SW480 (cell line): Measurements from ENCODE around the gene ACTN1.
A peak's percentile ranks its signal among the peaks of the same experiment; 100 is the strongest.
"Not testable (repeated sequence)": the region's sequence is repeated elsewhere in the genome, so short reads cannot be mapped to it uniquely, and the experiment has no call there.

Source experiments
- DNase-seq: peaks from one replicate; pipeline ENCODE4 v3.0.0-alpha.2; 2016; ENCODE audit warnings: low spot score

ACTN1 gene

GRCh38 chr14:68862954-68863594 lies 116.0 kb downstream of the ACTN1 start:
- peak; percentile 82 for DNase-seq

DNA sequence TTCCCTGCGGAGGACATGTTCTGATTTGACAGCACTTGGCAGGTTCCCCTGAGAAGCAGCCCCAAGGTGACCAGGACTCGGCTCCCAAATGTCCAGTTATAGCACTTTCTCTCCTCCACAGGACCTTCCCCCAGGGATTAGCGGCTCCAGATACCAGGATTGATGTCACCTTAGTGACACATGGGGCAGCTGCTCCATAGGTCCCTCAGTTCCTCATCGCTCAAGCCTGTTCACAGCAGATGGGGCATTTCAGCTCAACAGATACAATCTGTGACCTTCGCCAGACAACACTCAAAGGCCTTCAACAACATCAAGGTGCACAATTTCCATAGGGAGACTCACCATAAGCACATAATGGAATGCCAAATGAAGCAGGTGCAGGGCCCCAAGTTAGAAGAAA lies 118.3 kb downstream of the ACTN1 start:
- no peak for DNase-seq

DNA sequence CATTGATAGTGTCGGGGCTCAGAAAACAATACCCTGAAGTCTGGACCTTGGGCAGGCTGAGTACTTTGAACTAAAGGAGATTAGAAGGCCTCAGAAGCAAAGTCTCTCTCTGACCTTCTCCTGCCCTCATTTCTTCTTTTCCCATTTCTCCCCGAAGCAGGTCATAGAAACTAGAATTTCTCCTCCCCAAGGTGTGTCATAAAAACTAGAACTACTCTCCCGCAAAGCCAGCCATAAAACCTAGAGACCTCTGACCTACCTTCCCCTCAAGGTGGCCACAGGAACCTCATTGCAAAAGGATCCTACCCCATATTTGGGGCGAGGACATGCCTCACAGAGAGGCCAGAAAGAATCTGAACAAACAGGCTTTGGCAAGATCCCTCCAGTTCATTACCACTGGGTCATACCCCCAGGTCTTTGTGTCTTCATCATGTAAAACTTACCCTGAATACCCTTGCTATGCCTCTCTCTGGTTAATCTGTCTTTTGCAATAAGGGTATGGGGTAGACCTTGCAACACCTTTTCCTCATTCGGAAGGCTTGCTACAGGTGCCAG lies 121.5 kb downstream of the ACTN1 start:
- no peak for DNase-seq

- DNase-seq = no peak
These were observed 122.5 kb downstream of the ACTN1 start for GRCh38 chr14:68856572-68856971.

DNA sequence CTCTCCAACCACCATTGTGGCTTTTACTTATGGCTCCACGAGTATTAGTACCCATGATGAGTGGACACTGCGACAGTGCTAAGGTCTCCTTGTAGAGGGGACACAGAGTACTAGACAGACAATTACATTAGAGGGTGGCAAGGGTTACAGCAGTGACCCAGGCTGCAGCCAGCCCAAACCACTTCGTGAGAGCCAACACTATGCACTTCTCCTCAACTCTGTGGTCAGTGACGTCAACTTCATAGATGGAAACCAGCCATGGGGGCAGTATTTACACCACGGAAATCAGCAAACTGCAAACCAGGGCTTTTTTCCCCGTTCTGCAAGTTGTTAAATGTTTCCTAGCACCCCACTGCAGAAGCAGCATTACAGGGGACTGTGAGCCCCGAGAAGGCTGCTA lies 124.7 kb downstream of the ACTN1 start:
- DNase-seq = no peak

DNA sequence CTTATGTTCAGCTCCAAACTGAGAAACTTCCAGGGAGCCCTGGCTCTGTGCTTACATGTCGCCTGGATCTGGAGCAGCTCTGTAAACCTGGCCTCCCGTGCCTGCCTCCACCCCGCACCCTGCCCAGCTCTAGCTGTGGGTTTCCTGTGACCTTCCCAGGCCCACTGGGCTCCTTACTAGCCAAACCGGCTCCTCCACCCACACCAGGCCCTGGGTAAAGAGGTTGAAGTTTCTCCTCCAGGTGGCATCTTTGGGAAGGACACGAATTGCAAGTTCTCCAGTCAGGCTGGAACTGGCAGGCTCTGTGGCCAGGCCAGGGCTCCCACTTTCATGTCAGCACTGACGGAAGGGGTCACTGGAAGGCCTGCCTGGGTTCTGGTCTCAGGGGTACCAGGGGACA lies 125.4 kb downstream of the ACTN1 start:
- DNase-seq = no peak

DNA sequence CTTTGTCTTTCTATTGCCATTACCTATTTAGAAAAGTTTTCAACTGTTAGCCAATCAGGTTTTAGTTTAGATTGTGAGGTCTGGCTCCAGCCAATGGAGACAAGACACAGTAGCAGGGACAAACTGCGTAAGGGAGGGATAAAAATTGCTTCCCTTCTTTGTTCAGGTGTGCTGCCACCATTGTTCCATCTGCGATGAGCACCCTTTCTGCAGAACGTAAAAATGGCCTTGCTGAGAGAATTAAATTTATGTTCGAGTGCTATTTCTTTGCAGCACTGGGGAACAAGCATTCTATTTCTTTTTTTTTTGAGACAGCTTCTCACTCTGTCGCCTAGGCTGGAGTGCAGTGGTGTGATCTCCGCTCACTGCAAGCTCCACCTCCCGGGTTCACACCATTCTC lies 126.6 kb downstream of the ACTN1 start:
- not testable (repeated sequence) for DNase-seq

GRCh38 chr14:68851078-68851477 lies 128.0 kb downstream of the ACTN1 start:
- no peak for DNase-seq

- no peak for DNase-seq
These were observed 129.7 kb downstream of the ACTN1 start for GRCh38 chr14:68849416-68849815.

GRCh38 chr14:68848253-68848652 lies 130.8 kb downstream of the ACTN1 start:
- no peak for DNase-seq

GRCh38 chr14:68847640-68848039 lies 131.5 kb downstream of the ACTN1 start:
- not testable (repeated sequence) for DNase-seq

DNA sequence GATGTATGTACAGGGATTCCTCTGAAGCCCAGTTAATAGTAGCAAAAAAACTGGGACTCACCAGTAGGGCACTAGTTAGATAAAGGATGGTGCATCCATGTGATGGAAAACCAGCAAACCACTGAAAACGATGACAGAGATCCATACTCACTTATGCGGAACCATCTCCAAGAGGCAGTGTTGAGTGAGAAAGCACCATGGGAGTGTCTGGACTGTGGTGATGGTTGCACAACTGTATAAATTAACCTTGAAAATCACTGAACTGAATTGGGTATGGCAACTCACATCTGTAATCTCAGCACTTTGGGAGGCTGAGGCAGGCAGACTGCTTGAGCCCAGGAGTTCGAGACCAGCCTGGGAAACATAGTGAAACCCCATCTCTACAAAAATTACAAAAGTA lies 132.6 kb downstream of the ACTN1 start:
- no peak for DNase-seq

DNA sequence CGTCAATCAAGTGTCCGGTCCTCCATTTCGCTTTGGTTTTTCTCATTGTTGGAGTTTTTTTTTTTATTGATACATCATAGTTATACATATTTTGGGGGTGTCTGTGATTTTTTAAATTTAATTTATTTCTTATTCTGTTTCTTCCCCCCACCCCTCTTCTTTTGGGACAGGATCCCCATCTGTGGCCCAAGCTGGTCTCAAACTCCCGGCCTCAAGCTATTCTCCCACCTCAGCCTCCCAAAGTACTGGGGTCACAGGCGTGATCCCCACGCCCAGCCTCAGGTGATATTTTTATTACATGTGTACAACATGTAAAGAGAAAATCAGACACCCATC lies 134.9 kb downstream of the ACTN1 start:
- DNase-seq = no peak

GRCh38 chr14:68843471-68844209 lies 135.5 kb downstream of the ACTN1 start:
- DNase-seq = peak; percentile 62

DNA sequence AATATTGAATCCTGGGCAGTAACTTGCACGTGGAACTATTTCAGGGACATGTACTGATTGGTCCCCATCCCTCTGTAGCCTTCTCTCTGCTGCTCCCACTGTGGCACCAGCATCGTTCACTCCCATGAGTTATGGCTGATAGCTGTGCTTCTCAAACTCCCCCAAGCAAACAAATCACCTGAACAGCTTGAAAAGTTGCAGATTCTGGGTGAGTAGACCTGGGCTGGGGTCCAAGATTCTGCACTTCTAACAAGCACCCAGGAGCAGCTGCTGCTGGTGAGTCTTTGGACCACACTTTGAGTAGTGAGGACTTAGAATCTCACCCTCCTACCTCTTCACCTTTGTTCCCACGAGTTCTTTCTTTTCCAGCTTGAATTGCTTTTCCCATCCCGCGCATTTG lies 136.8 kb downstream of the ACTN1 start:
- no peak for DNase-seq

DNA sequence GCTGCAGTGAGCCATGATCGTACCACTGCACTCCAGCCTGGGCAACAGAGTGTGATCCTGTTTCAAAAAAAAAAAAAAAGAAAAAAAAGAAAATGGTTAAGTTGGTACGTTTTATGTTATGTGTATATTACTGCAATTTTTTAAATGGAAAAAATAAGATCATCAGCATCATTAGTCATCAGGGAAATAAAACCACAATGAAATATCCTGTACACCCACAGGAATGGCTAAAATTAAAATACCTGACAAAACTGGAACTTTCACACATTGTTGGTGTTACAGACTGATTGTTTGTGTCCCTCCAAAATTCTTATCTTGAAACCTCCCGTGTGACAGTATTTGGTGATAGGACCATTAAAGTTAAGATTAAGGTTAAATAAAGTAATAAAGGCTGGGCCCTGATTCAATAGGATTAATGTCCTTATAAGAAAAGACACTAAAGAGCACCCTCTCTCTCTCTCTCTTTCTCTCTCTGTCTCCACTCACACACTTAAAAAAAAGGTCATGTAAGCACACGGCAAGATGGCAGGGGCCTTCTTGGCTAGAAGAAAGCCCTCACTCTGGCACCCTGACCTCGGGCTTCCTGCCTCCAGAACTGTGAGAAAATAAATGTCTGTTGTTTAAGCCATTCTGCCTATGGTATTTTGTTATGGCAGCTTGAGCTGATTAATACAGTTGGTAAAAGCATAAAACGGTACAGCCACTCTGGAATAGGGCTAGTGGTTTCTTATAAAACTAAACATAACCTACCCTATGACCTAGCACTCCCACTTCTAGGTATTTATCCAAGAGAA lies 137.9 kb downstream of the ACTN1 start:
- no peak for DNase-seq

DNA sequence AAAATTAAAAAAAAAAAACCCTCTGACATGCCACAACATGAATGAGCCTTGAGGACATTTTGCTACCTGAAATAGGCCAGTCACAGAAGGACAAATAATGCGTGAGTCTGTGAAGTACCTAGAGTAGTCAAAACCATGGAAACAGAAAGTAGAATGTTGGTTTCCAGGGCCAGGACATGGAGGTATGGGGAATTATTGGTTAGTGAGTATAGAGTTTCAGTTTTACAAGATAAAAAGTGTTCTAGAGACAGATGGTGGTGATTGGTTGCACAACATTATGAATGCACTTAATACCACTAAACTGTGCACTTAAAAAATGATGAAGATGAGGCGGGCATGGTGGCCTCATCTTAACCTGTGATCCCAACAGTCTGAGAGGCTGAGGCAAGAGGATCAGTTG lies 138.6 kb downstream of the ACTN1 start:
- DNase-seq = no peak

DNA sequence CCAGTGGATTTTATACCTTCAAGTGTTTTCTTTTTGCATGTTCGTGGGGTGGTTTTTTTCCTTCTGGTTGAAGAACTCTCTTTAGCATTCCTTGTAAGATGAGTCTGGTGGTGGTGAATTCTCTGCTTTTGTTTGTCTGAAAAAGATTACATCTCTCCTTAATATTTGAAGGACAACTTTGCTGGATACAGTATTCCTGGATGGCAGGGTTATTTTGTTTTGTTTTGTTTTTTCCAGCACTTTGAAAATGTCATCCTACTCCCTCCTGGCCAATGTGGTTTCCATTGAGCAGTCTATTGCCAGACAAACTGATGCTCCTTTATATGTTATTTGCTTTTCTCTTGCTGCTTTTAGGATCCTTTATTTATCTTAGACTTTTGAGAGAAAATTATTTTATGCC lies 143.0 kb downstream of the ACTN1 start:
- no peak for DNase-seq

- no peak for DNase-seq
These were observed 144.3 kb downstream of the ACTN1 start for GRCh38 chr14:68834816-68835215.

GRCh38 chr14:68828698-68829097 lies 150.4 kb downstream of the ACTN1 start:
- no peak for DNase-seq

GRCh38 chr14:68825729-68826128 lies 153.4 kb downstream of the ACTN1 start:
- DNase-seq = no peak

DNA sequence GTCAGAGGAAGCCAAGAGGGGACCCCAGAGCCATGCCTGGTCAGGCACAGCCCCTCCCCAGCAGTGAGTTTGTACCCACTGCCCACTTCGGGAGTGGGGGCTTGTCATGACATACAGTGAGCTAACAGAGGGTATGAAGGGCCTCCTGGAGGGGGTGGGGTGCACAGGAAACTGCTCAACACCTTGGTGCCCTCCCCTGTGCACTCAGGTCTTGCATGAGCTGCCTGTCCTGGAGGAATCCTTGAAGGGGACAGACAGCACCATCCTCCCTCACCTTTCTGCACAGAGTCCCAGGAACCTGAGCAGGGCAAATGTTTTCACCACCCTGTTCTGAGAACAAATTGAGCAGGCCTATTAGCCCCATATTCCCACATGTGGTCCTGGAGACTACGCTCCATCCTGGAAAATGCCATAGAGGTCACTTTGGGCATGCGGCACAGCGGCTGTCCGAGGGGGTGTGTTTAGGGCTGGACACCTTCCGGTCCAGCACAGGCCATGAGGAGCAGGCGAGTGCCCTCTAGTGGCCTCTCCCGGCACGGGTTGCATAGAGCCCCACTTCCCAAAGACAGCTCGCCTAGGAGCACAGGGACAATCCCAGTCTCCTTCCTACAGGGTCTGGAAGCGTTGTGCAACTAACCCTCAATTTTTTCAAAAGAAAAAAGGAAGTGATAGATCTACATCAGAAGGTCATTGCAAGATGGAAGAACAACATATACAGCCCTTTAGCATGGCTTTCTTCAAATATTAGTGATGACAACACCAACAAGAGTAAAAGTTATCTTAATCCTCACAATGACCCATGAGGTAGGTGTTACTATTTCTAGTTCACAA lies 154.4 kb downstream of the ACTN1 start:
- peak; percentile 75 for DNase-seq
